ENCODE data around the gene TES. TPM values are rescaled to one million over a fixed set of nuclear protein-coding genes. Genes with fewer than 3 reads are reported as not detected.
"Not testable (repeated sequence)": the region's sequence is repeated elsewhere in the genome, so short reads cannot be mapped to it uniquely, and the experiment has no call there.

Gene TES
- total and polyA plus RNA-seq, 7 experiments from 2014 or later = 99.2 to 195 (median 116) TPM

DNA sequence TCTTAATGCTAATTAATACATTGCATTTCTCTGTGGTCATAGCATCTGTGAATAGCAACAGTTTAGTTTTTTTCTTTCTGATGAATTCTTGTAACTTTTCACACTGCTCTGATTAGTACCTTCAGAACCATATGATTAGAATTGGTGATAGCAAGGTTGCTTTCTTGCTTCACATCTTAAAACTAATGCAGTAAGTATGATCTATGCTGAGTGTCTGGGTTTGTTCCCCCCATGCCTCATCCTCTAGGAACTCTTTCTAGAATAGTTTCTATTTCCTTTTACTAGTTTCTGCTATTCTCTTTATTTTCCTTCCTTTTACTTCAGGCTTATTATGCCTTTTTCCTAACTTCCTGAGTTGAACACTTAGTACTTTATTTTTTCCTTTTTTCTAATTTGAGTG is 32.4 kb downstream of the TES start:
- peaks cover 0 to 13% (median 6%) of the 10 kb centered on the region in 11 donors for H3K9me3 Mint-ChIP-seq
- peaks cover 0 to 8% (median 0%) of the 10 kb centered on the region in 3 experiments for H3K9me3 ChIP-seq (ENCODE audit: control insufficient read depth in 2 of 3, low read length in 3 of 3)
- no peaks in the 10 kb centered on the region for H3K27me3 Mint-ChIP-seq
- H3K36me3 Mint-ChIP-seq = peaks cover 20 to 56% (median 48%) of the 10 kb centered on the region in 5 donors
- no peak overlapping the region for H3K27ac ChIP-seq (ENCODE audit: low read depth, low read length)
- intact Hi-C loops (cut with micrococcal nuclease) = no loop called here
- peaks cover 0 to 14% (median 4%) of the 10 kb centered on the region in 3 experiments for H3K36me3 ChIP-seq (ENCODE audit: control insufficient read depth in 2 of 3, insufficient read depth in 3 of 3, low read length in 3 of 3)
- H3K4me1 Mint-ChIP-seq = peaks cover 25 to 74% (median 48%) of the 10 kb centered on the region in 7 donors
- peak overlapping the region in 6 of 9 donors; percentile 20 to 78 (median 54) for H3K27ac Mint-ChIP-seq
- ATAC-seq (no peak), DNase-seq (no peak)
- H3K4me3 ChIP-seq (ENCODE audit: low read length) = no peak overlapping the region
- ChIA-PET POLR2A (no interaction called here), CTCF (interaction anchor here (18.4 kb wide), 1 partner anchor 64 kb away, joined by 303 read pairs; no protein-coding TSS in a partner anchor)
- peaks cover 0 to 17% of the 10 kb centered on the region in 2 donors for H3K4me1 ChIP-seq (ENCODE audit: control insufficient read depth in 2 of 2, insufficient read depth in 2 of 2, low read length in 2 of 2)
- H3K27me3 ChIP-seq (ENCODE audit: control insufficient read depth in 2 of 2, insufficient read depth in 2 of 2, low read length in 2 of 2) = no peaks in the 10 kb centered on the region
- H3K4me3 Mint-ChIP-seq = no peak overlapping the region

DNA sequence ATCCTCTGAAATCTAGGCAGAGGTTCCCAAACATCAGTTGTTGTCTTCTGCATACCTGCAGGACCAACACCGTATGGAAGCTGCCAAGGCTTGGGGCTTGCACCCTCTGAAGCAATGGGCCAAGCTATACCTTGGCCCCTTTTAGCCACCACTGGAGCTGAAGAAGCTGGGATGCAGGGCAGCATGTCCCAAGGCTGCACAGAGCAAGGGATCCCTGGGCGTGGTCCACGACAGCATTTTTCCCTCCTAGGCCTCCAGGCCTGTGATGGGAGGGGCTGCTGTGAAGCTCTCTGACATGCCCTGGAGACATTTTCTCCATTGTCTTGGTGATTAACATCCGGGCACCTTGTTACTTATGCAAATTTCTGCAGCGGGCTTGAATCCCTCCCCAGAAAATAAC is 34.5 kb downstream of the TES start:
- ChIA-PET POLR2A (interaction anchor here (0.6 kb wide), 1 partner anchor 28 kb away, joined by 3 read pairs; no protein-coding TSS in a partner anchor), CTCF (interaction anchor here (1.8 to 18.4 kb wide), 2 partner anchors 55 to 66 kb away, joined by 4 to 303 read pairs; no protein-coding TSS in a partner anchor)
- H3K27me3 ChIP-seq (ENCODE audit: control insufficient read depth in 2 of 2, insufficient read depth in 2 of 2, low read length in 2 of 2); H3K4me1 ChIP-seq (ENCODE audit: control insufficient read depth in 2 of 2, insufficient read depth in 2 of 2, low read length in 2 of 2); H3K27ac ChIP-seq (ENCODE audit: low read depth, low read length); H3K9me3 ChIP-seq (ENCODE audit: control insufficient read depth in 2 of 3, low read length in 3 of 3); H3K27me3 Mint-ChIP-seq; intact Hi-C loops (cut with micrococcal nuclease); H3K4me3 ChIP-seq (ENCODE audit: low read length); H3K4me3 Mint-ChIP-seq; ATAC-seq; DNase-seq: not testable (repeated sequence)
- peaks cover 0 to 13% (median 6%) of the 10 kb centered on the region in 11 donors for H3K9me3 Mint-ChIP-seq
- peaks cover 0 to 24% (median 13%) of the 10 kb centered on the region in 3 experiments for H3K36me3 ChIP-seq (ENCODE audit: control insufficient read depth in 2 of 3, insufficient read depth in 3 of 3, low read length in 3 of 3)
- peaks cover 20 to 64% (median 46%) of the 10 kb centered on the region in 5 donors for H3K36me3 Mint-ChIP-seq
- peaks cover 19 to 66% (median 49%) of the 10 kb centered on the region in 7 donors for H3K4me1 Mint-ChIP-seq
- peak overlapping the region in 6 of 9 donors; percentile 50 to 71 (median 62) for H3K27ac Mint-ChIP-seq

DNA sequence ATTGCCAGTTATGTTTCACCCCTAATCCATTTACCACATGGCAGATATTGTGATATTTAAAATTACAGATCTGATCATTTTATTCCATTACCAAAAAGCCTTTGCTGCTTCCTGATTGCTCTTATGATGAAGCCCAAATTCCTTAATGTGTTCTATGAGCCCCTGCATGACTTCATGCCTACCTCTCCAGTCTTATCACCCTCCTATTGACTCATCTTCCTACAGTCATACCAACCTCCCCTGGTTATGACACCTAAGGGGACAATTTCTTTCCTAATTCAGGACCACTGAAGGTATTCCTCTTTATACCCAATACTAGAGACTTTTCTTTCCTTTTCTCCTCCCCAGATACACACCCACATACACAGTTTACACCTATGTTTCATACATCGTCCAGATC is 36.0 kb downstream of the TES start:
- H3K36me3 ChIP-seq (ENCODE audit: control insufficient read depth in 2 of 3, insufficient read depth in 3 of 3, low read length in 3 of 3) = peaks cover 0 to 39% (median 21%) of the 10 kb centered on the region in 3 experiments
- Mint-ChIP-seq H3K9me3 (peaks cover 0 to 13% (median 6%) of the 10 kb centered on the region in 11 donors), H3K4me1 (peaks cover 17 to 63% (median 37%) of the 10 kb centered on the region in 7 donors), H3K27me3 (no peaks in the 10 kb centered on the region), H3K27ac (peak overlapping the region in 7 of 9 donors; percentile 1 to 84 (median 68)), H3K4me3 (no peak overlapping the region), H3K36me3 (peaks cover 23 to 60% (median 46%) of the 10 kb centered on the region in 5 donors)
- H3K4me1 ChIP-seq (ENCODE audit: control insufficient read depth in 2 of 2, insufficient read depth in 2 of 2, low read length in 2 of 2) = peaks cover 0 to 2% of the 10 kb centered on the region in 2 donors
- H3K4me3 ChIP-seq (ENCODE audit: low read length) = no peak overlapping the region
- H3K9me3 ChIP-seq (ENCODE audit: control insufficient read depth in 2 of 3, low read length in 3 of 3) = peaks cover 0 to 8% (median 0%) of the 10 kb centered on the region in 3 experiments
- H3K27ac ChIP-seq (ENCODE audit: low read depth, low read length) = peak overlapping the region; percentile 10
- no peaks in the 10 kb centered on the region for H3K27me3 ChIP-seq (ENCODE audit: control insufficient read depth in 2 of 2, insufficient read depth in 2 of 2, low read length in 2 of 2)
- ATAC-seq (no peak), DNase-seq (no peak)
- ChIA-PET CTCF (interaction anchor here (1.8 to 18.4 kb wide), 2 partner anchors 57 to 67 kb away, joined by 4 to 303 read pairs; no protein-coding TSS in a partner anchor), POLR2A (no interaction called here)
- intact Hi-C loops (cut with micrococcal nuclease) = no loop called here

DNA sequence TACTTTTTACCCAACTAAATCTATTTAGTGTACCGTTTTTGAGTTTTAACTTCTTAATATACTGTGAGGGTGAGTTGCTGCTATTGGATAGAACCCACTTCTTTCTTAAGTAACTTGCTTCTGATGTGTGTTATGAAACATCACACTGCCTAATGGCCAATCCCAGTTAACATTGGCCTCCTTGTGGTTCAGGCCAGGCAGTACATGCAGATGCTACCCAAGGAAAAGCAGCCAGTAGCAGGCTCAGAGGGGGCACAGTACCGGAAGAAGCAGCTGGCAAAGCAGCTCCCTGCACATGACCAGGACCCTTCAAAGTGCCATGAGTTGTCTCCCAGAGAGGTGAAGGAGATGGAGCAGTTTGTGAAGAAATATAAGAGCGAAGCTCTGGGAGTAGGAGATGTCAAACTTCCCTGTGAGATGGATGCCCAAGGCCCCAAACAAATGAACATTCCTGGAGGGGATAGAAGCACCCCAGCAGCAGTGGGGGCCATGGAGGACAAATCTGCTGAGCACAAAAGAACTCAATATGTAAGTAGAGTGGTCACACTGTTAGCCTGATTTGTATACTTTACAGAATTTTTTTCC is 39.7 kb downstream of the TES start:
- H3K4me1 ChIP-seq (ENCODE audit: control insufficient read depth in 2 of 2, insufficient read depth in 2 of 2, low read length in 2 of 2) = no peaks in the 10 kb centered on the region
- ATAC-seq (peak; percentile 68), DNase-seq (peak in 2 of 9 donors; percentile 12 to 19)
- CTCF ChIA-PET = interaction anchor here (1.0 to 1.8 kb wide), 2 partner anchors 14 to 341 kb away, joined by 4 to 6 read pairs; no protein-coding TSS in a partner anchor
- H3K9me3 ChIP-seq (ENCODE audit: control insufficient read depth in 2 of 3, low read length in 3 of 3) = no peaks in the 10 kb centered on the region
- peak overlapping the region in 6 of 9 donors; percentile 47 to 93 (median 78) for H3K27ac Mint-ChIP-seq
- no peaks in the 10 kb centered on the region for H3K27me3 ChIP-seq (ENCODE audit: control insufficient read depth in 2 of 2, insufficient read depth in 2 of 2, low read length in 2 of 2)
- H3K36me3 Mint-ChIP-seq = peaks cover 19 to 59% (median 41%) of the 10 kb centered on the region in 5 donors
- H3K4me1 Mint-ChIP-seq = peaks cover 16 to 59% (median 42%) of the 10 kb centered on the region in 7 donors
- peaks cover 0 to 7% (median 5%) of the 10 kb centered on the region in 11 donors for H3K9me3 Mint-ChIP-seq
- intact Hi-C loops (cut with micrococcal nuclease) = no loop called here
- H3K36me3 ChIP-seq (ENCODE audit: control insufficient read depth in 2 of 3, insufficient read depth in 3 of 3, low read length in 3 of 3) = peaks cover 0 to 45% (median 26%) of the 10 kb centered on the region in 3 experiments
- H3K4me3 ChIP-seq (ENCODE audit: low read length) = no peak overlapping the region
- POLR2A ChIA-PET = interaction anchor here (0.6 to 1.1 kb wide), 2 partner anchors 40 to 744 kb away, joined by 3 to 4 read pairs; no protein-coding TSS in a partner anchor
- no peaks in the 10 kb centered on the region for H3K27me3 Mint-ChIP-seq
- H3K4me3 Mint-ChIP-seq = no peak overlapping the region
- H3K27ac ChIP-seq (ENCODE audit: low read depth, low read length) = no peak overlapping the region

DNA sequence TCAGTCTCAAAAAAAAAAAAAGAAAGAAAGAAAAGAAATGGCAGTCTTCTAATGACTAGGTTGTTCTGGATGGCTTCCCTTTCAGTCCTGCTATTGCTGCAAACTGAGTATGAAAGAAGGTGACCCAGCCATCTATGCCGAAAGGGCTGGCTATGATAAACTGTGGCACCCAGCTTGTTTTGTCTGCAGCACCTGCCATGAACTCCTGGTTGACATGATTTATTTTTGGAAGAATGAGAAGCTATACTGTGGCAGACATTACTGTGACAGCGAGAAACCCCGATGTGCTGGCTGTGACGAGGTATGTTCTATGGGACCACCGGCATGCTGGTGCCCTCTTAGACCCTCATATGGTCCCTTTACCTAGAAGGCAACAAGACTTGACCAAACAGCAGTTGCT is 41.3 kb downstream of the TES start:
- H3K27me3 Mint-ChIP-seq = no peaks in the 10 kb centered on the region
- intact Hi-C loops (cut with micrococcal nuclease) = no loop called here
- peak overlapping the region in 6 of 9 donors; percentile 14 to 65 (median 48) for H3K27ac Mint-ChIP-seq
- CTCF ChIA-PET = interaction anchor here (0.9 to 2.7 kb wide), 4 partner anchors 8 to 341 kb away, joined by 3 to 10 read pairs (median 4); no protein-coding TSS in a partner anchor
- no peak for DNase-seq
- peaks cover 8 to 50% (median 29%) of the 10 kb centered on the region in 5 donors for H3K36me3 Mint-ChIP-seq
- no peak for ATAC-seq
- Histone ChIP-seq H3K27me3 (ENCODE audit: control insufficient read depth in 2 of 2, insufficient read depth in 2 of 2, low read length in 2 of 2) (no peaks in the 10 kb centered on the region), H3K36me3 (ENCODE audit: control insufficient read depth in 2 of 3, insufficient read depth in 3 of 3, low read length in 3 of 3) (peaks cover 0 to 43% (median 28%) of the 10 kb centered on the region in 3 experiments), H3K4me3 (ENCODE audit: low read length) (no peak overlapping the region), H3K9me3 (ENCODE audit: control insufficient read depth in 2 of 3, low read length in 3 of 3) (no peaks in the 10 kb centered on the region), H3K27ac (ENCODE audit: low read depth, low read length) (no peak overlapping the region), H3K4me1 (ENCODE audit: control insufficient read depth in 2 of 2, insufficient read depth in 2 of 2, low read length in 2 of 2) (no peaks in the 10 kb centered on the region)
- peaks cover 7 to 46% (median 29%) of the 10 kb centered on the region in 7 donors for H3K4me1 Mint-ChIP-seq
- H3K4me3 Mint-ChIP-seq = no peak overlapping the region
- POLR2A ChIA-PET = no interaction called here
- peaks cover 0 to 3% (median 0%) of the 10 kb centered on the region in 11 donors for H3K9me3 Mint-ChIP-seq

DNA sequence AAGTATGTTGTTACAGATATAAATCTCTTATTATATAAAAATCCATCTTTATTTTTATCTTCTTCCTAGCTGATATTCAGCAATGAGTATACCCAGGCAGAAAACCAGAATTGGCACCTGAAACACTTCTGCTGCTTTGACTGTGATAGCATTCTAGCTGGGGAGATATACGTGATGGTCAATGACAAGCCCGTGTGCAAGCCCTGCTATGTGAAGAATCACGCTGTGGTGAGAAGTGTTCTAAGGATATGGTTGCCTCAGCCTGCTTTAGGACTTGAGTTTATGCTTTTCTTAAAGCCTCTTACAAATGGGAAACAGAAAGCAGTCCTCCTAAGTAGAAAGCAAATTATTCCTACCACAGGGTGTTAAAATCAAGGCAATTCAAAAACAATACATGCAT is 41.9 kb downstream of the TES start:
- peaks cover 4 to 45% (median 28%) of the 10 kb centered on the region in 5 donors for H3K36me3 Mint-ChIP-seq
- Histone ChIP-seq H3K9me3 (ENCODE audit: control insufficient read depth in 2 of 3, low read length in 3 of 3) (no peaks in the 10 kb centered on the region), H3K4me1 (ENCODE audit: control insufficient read depth in 2 of 2, insufficient read depth in 2 of 2, low read length in 2 of 2) (no peaks in the 10 kb centered on the region), H3K27ac (ENCODE audit: low read depth, low read length) (no peak overlapping the region), H3K36me3 (ENCODE audit: control insufficient read depth in 2 of 3, insufficient read depth in 3 of 3, low read length in 3 of 3) (peaks cover 0 to 48% (median 32%) of the 10 kb centered on the region in 3 experiments), H3K4me3 (ENCODE audit: low read length) (no peak overlapping the region), H3K27me3 (ENCODE audit: control insufficient read depth in 2 of 2, insufficient read depth in 2 of 2, low read length in 2 of 2) (no peaks in the 10 kb centered on the region)
- intact Hi-C loops (cut with micrococcal nuclease) = no loop called here
- no peak overlapping the region for H3K4me3 Mint-ChIP-seq
- POLR2A ChIA-PET = interaction anchor here (1.0 kb wide), 1 partner anchor 42 kb away, joined by 3 read pairs; the partner anchor contains the start of gene TES
- no peaks in the 10 kb centered on the region for H3K27me3 Mint-ChIP-seq
- peaks cover 0 to 3% (median 0%) of the 10 kb centered on the region in 11 donors for H3K9me3 Mint-ChIP-seq
- H3K4me1 Mint-ChIP-seq = peaks cover 7 to 41% (median 26%) of the 10 kb centered on the region in 7 donors
- H3K27ac Mint-ChIP-seq = peak overlapping the region in 5 of 9 donors; percentile 42 to 65 (median 64)
- ATAC-seq (no peak), DNase-seq (no peak)
- CTCF ChIA-PET = interaction anchor here (0.9 to 2.7 kb wide), 4 partner anchors 9 to 340 kb away, joined by 3 to 10 read pairs (median 4); no protein-coding TSS in a partner anchor
